ENCODE results near the gene RNF223. TPM values are rescaled to one million over a fixed set of nuclear protein-coding genes. Genes with fewer than 3 reads are reported as not detected.

RNF223 gene
- total and polyA plus RNA-seq, 2 of the 8 experiments (the other 6 are each of a cell fraction or from before 2014, with no cell fraction given): not detected

- TF ChIP-seq JUND (IDR thresholded peaks at IDR 0.05; ENCODE audit: low read length) (no peak), NRF1 (IDR thresholded peaks at IDR 0.05; ENCODE audit: low read depth, low read length) (no peak), RAD21 (IDR thresholded peaks at IDR 0.05 in 1 of 2, conservative IDR thresholded peaks at IDR 0.05 in 1 of 2; ENCODE audit: low read depth in 2 of 2, low read length in 2 of 2) (peak; percentile 97 to 98), YY1 (IDR thresholded peaks at IDR 0.05; ENCODE audit: low read depth, low read length) (0 out of 2 replicates have a peak, but pooled peaks have one; percentile 30), ASH2L (IDR thresholded peaks at IDR 0.05; ENCODE audit: low read length) (no peak), CHD2 (IDR thresholded peaks at IDR 0.05; ENCODE audit: low read length) (no peak), MAX (IDR thresholded peaks at IDR 0.05) (peak; percentile 39; the same call in 1 of the 2 replicates), SP1 (IDR thresholded peaks at IDR 0.05; ENCODE audit: low read depth, low read length) (no peak), TAF1 (IDR thresholded peaks at IDR 0.05; ENCODE audit: low read depth, low read length) (no peak), TCF12 (IDR thresholded peaks at IDR 0.05; ENCODE audit: low read depth, low read length) (0 out of 2 replicates have a peak, but pooled peaks have one; percentile 11), TAF7 (optimal IDR thresholded peaks at IDR 0.05; ENCODE audit: borderline replicate concordance, low read depth, low read length) (peak; percentile 25), SIN3A (conservative IDR thresholded peaks at IDR 0.05 in 1 of 2, IDR thresholded peaks at IDR 0.05 in 1 of 2; ENCODE audit: low read depth in 1 of 2, low read length in 2 of 2) (no peak)
These were observed 48.1 kb upstream of the RNF223 start (continued) for GRCh38 chr1:1122078-1122811.

All from H1 (cell line).